Measurements from ENCODE around the gene GRIK2. TPM values are rescaled to one million over a fixed set of nuclear protein-coding genes. Genes with fewer than 3 reads are reported as not detected.

GRIK2 gene
- polyA plus RNA-seq, 1 donor, result 1.3 TPM

GRCh38 chr6:101878554-101879276 lies 485.2 kb downstream of the GRIK2 start:
- no peak for DNase-seq (ENCODE audit: low read depth)

GRCh38 chr6:101879782-101880181 lies 486.3 kb downstream of the GRIK2 start:
- no peak for DNase-seq (ENCODE audit: low read depth)

GRCh38 chr6:101883505-101883904 lies 490.0 kb downstream of the GRIK2 start:
- DNase-seq (ENCODE audit: low read depth), result no peak

- DNase-seq (ENCODE audit: low read depth), result no peak
Observed at GRCh38 chr6:101887532-101887931, 494.0 kb downstream of the GRIK2 start.

- DNase-seq (ENCODE audit: low read depth), result no peak
Observed at GRCh38 chr6:101907356-101908217, 514.1 kb downstream of the GRIK2 start.

- DNase-seq (ENCODE audit: low read depth), result no peak
Observed at GRCh38 chr6:101909366-101909765, 515.9 kb downstream of the GRIK2 start.

- no peak for DNase-seq (ENCODE audit: low read depth)
Observed at GRCh38 chr6:101912311-101912710, 518.8 kb downstream of the GRIK2 start.

GRCh38 chr6:101918471-101918870 lies 525.0 kb downstream of the GRIK2 start:
- DNase-seq (ENCODE audit: low read depth), result no peak

- no peak for DNase-seq (ENCODE audit: low read depth)
Observed at GRCh38 chr6:101921829-101922450, 528.4 kb downstream of the GRIK2 start.

GRCh38 chr6:101926149-101926925 lies 532.8 kb downstream of the GRIK2 start:
- no peak for DNase-seq (ENCODE audit: low read depth)

- DNase-seq (ENCODE audit: low read depth), result no peak
Observed at GRCh38 chr6:101931766-101932165, 538.3 kb downstream of the GRIK2 start.

- DNase-seq (ENCODE audit: low read depth), result no peak
Observed at GRCh38 chr6:101932704-101933103, 539.2 kb downstream of the GRIK2 start.

- no peak for DNase-seq (ENCODE audit: low read depth)
Observed at GRCh38 chr6:101935732-101936131, 542.2 kb downstream of the GRIK2 start.

- no peak for DNase-seq (ENCODE audit: low read depth)
Observed at GRCh38 chr6:101936516-101936915, 543.0 kb downstream of the GRIK2 start.

GRCh38 chr6:101937108-101937507 lies 543.6 kb downstream of the GRIK2 start:
- no peak for DNase-seq (ENCODE audit: low read depth)

GRCh38 chr6:101940391-101940790 lies 546.9 kb downstream of the GRIK2 start:
- no peak for DNase-seq (ENCODE audit: low read depth)

GRCh38 chr6:101956961-101957360 lies 563.5 kb downstream of the GRIK2 start:
- DNase-seq (ENCODE audit: low read depth), result no peak

GRCh38 chr6:101961357-101961756 lies 567.8 kb downstream of the GRIK2 start:
- DNase-seq (ENCODE audit: low read depth), result no peak

- no peak for DNase-seq (ENCODE audit: low read depth)
Observed at GRCh38 chr6:101980924-101981323, 587.4 kb downstream of the GRIK2 start.

GRCh38 chr6:101986476-101986875 lies 593.0 kb downstream of the GRIK2 start:
- DNase-seq (ENCODE audit: low read depth), result no peak

- no peak for DNase-seq (ENCODE audit: low read depth)
Observed at GRCh38 chr6:101992286-101992685, 598.8 kb downstream of the GRIK2 start.

GRCh38 chr6:101994521-101994920 lies 601.0 kb downstream of the GRIK2 start:
- DNase-seq (ENCODE audit: low read depth), result no peak
